ENCODE results near the gene AKR1C1. TPM values are rescaled to one million over a fixed set of nuclear protein-coding genes. Genes with fewer than 3 reads are reported as not detected.
"Not testable (repeated sequence)": the region's sequence is repeated elsewhere in the genome, so short reads cannot be mapped to it uniquely, and the experiment has no call there.

AKR1C1 gene
- total RNA-seq, 1 donor from 2014 or later = 1.3 TPM

DNA sequence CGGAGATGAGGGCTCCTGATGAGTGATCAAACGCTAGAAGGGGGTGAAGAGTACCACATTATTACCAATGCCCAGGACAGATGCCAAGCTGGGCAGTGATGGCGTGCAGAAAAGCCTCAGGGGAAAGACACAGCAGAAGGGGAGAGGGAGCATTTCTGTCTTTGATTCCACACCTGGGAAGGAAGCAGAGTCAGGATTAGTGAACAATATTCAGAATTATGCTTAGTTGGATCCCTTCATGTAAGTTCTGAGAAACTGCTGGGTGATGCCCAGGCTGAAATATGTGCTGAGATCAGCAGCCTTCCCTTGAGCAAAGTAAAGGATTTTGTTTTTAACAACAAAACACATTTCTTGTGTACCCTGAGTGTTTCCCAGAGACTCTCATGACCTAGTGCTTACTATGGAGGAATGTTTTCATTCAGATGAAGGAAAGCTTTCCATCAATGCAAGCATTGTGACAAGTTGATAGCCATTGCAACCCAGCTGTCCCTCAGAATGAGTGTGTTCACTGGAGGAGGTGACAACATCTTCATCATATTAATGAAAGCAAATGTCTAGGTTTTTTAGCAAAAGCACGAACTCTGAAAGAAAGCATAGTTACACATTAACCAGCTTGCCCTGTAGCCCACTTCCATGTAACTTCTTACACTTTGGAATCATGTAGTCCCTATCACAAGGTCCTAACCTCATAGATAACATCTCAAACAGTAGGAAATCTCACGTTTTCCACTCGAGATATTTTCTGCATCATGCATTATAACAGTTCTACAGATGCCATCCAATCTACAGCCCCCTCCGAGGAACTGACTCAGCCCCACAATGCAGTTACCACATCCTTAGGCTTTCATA is 23.8 kb upstream of the AKR1C1 start:
- no peaks in the 10 kb centered on the region for H3K9me3 ChIP-seq (ENCODE audit: insufficient read depth, low read depth, low read length)
- no peak for DNase-seq (ENCODE audit: low read depth)
- H3K27me3 ChIP-seq (ENCODE audit: insufficient read depth, low read length) = no peaks in the 10 kb centered on the region
- H3K4me2 ChIP-seq (ENCODE audit: low read length) = no peak overlapping the region
- no peak overlapping the region for H3K4me3 ChIP-seq (ENCODE audit: insufficient read depth, low read depth, low read length)
- Mint-ChIP-seq H3K4me3 (ENCODE audit: unreplicated experiment) (no peak overlapping the region), H3K4me1 (ENCODE audit: low read depth, unreplicated experiment) (peaks cover 10% of the 10 kb centered on the region), H3K36me3 (ENCODE audit: low read depth, unreplicated experiment) (no peaks in the 10 kb centered on the region), H3K9me3 (ENCODE audit: unreplicated experiment) (peaks cover 1% of the 10 kb centered on the region), H3K27ac (ENCODE audit: unreplicated experiment) (no peak overlapping the region), H3K27me3 (ENCODE audit: low read depth, unreplicated experiment) (peaks cover 6% of the 10 kb centered on the region)
- H4K20me1 ChIP-seq (ENCODE audit: insufficient read depth, low read length) = no peaks in the 10 kb centered on the region
- H3K9ac ChIP-seq (ENCODE audit: low read length) = no peak overlapping the region
- no peaks in the 10 kb centered on the region for H3K4me1 ChIP-seq (ENCODE audit: insufficient read depth, low read length)
- no peak overlapping the region for H3K27ac ChIP-seq (ENCODE audit: low read depth, low read length)
- H2AFZ ChIP-seq (ENCODE audit: low read depth, low read length) = no peak overlapping the region
- TF ChIP-seq, protein P1, sequence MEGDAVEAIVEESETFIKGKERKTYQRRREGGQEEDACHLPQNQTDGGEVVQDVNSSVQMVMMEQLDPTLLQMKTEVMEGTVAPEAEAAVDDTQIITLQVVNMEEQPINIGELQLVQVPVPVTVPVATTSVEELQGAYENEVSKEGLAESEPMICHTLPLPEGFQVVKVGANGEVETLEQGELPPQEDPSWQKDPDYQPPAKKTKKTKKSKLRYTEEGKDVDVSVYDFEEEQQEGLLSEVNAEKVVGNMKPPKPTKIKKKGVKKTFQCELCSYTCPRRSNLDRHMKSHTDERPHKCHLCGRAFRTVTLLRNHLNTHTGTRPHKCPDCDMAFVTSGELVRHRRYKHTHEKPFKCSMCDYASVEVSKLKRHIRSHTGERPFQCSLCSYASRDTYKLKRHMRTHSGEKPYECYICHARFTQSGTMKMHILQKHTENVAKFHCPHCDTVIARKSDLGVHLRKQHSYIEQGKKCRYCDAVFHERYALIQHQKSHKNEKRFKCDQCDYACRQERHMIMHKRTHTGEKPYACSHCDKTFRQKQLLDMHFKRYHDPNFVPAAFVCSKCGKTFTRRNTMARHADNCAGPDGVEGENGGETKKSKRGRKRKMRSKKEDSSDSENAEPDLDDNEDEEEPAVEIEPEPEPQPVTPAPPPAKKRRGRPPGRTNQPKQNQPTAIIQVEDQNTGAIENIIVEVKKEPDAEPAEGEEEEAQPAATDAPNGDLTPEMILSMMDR (IDR thresholded peaks at IDR 0.05; ENCODE audit: insufficient read depth, low read depth, low read length) = no peak
- no peak for TF ChIP-seq EZH2 (IDR thresholded peaks at IDR 0.05; ENCODE audit: insufficient read depth, low read length)
- no peaks in the 10 kb centered on the region for H3K79me2 ChIP-seq (ENCODE audit: insufficient read depth, low read length)
- FAIRE-seq = no peak
- H3K36me3 ChIP-seq (ENCODE audit: insufficient read depth, low read length) = no peaks in the 10 kb centered on the region

DNA sequence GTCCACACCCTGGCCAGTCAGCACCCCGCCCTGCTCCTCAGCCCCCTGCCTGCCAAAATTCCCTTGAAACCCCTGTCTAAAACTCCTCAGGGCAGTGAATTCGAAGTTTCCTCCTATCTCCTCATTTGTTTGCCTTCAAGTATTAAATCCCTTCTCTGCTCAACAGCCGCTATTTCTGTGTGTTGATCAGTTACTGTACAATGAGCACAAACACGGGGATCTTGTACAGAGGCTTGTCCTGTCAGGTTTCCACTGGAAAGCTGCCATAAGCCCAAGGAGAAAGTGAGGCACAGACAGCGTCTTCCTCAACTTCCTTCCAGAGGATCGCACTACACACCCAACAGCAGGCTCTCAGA is 23.2 kb upstream of the AKR1C1 start:
- not testable (repeated sequence) for H2AFZ ChIP-seq (ENCODE audit: low read depth, low read length); FAIRE-seq

DNA sequence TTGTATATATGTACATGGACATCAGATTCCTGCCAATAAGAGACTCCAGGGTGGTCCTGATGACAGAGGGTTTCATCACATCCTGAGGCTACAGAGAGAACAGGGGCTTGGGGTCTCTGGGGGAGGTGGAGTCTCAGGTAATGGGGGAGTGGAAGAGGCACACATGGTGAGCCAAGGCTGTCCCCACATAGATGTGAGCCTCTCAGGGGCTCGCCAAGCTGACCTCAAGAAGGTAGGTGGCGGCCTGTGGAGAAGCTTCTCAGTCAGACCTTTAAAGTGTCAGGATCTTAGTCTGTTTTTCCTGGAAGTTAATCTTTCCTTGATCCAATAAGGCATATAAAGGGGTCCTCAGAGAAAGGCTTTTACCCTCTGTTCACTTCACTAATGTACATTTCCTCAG is 22.3 kb upstream of the AKR1C1 start:
- DNase-seq (ENCODE audit: low read depth); H3K36me3 Mint-ChIP-seq (ENCODE audit: low read depth, unreplicated experiment); H3K4me1 ChIP-seq (ENCODE audit: insufficient read depth, low read length); H3K27me3 ChIP-seq (ENCODE audit: insufficient read depth, low read length); H2AFZ ChIP-seq (ENCODE audit: low read depth, low read length); H3K9me3 Mint-ChIP-seq (ENCODE audit: unreplicated experiment); H3K36me3 ChIP-seq (ENCODE audit: insufficient read depth, low read length); H3K27ac ChIP-seq (ENCODE audit: low read depth, low read length); FAIRE-seq; H3K4me2 ChIP-seq (ENCODE audit: low read length); H3K27ac Mint-ChIP-seq (ENCODE audit: unreplicated experiment); H3K79me2 ChIP-seq (ENCODE audit: insufficient read depth, low read length); H3K9me3 ChIP-seq (ENCODE audit: insufficient read depth, low read depth, low read length); H3K4me3 ChIP-seq (ENCODE audit: insufficient read depth, low read depth, low read length); H3K9ac ChIP-seq (ENCODE audit: low read length); H3K4me3 Mint-ChIP-seq (ENCODE audit: unreplicated experiment); H3K27me3 Mint-ChIP-seq (ENCODE audit: low read depth, unreplicated experiment); H4K20me1 ChIP-seq (ENCODE audit: insufficient read depth, low read length): not testable (repeated sequence)
- H3K4me1 Mint-ChIP-seq (ENCODE audit: low read depth, unreplicated experiment) = peaks cover 10% of the 10 kb centered on the region

More for the DNA sequence above, 23.2 kb upstream of the AKR1C1 start:
- H3K4me3 ChIP-seq (ENCODE audit: insufficient read depth, low read depth, low read length); H3K27ac ChIP-seq (ENCODE audit: low read depth, low read length); H3K9me3 Mint-ChIP-seq (ENCODE audit: unreplicated experiment); H3K27me3 Mint-ChIP-seq (ENCODE audit: low read depth, unreplicated experiment); H3K9me3 ChIP-seq (ENCODE audit: insufficient read depth, low read depth, low read length); H3K79me2 ChIP-seq (ENCODE audit: insufficient read depth, low read length); H3K36me3 ChIP-seq (ENCODE audit: insufficient read depth, low read length); H3K36me3 Mint-ChIP-seq (ENCODE audit: low read depth, unreplicated experiment); H4K20me1 ChIP-seq (ENCODE audit: insufficient read depth, low read length); H3K27ac Mint-ChIP-seq (ENCODE audit: unreplicated experiment); H3K27me3 ChIP-seq (ENCODE audit: insufficient read depth, low read length); H3K9ac ChIP-seq (ENCODE audit: low read length); H3K4me3 Mint-ChIP-seq (ENCODE audit: unreplicated experiment); DNase-seq (ENCODE audit: low read depth); H3K4me1 ChIP-seq (ENCODE audit: insufficient read depth, low read length); H3K4me2 ChIP-seq (ENCODE audit: low read length): not testable (repeated sequence)
- peaks cover 10% of the 10 kb centered on the region for H3K4me1 Mint-ChIP-seq (ENCODE audit: low read depth, unreplicated experiment)

Measured in astrocyte (in vitro differentiated cells and primary cell).